GM19099 (cell line): ENCODE data around the gene SLC17A8.

ENCODE experiments used
- POLR2A ChIP-seq: IDR thresholded peaks from 3 replicates; pipeline ENCODE4 v1.6.1; 2011; ENCODE audit warnings: low read depth; ENCODE audit not compliant: insufficient read length; ENCODE audit errors: extremely low read depth

The SLC17A8 gene

DNA sequence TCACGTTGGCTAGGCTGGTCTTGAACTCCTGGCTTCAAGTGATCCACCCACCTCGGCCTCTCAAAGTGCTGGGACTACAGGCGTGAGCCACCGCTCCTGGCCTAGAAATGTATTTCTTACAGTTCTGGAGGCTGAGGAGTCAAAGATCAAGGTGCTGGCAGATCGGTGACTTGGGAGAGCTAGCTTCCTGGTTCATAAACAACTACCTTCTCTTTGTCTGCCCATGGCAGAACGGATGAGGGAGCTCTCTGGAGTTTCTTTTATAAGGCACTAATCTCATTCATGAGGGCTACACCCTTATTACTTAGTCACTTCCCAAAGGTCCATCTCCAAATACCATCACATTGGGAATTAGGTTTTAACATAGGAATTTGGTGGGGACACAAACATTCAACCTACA, 38.9 kb downstream of the SLC17A8 start:
- no peak for TF ChIP-seq POLR2A

DNA sequence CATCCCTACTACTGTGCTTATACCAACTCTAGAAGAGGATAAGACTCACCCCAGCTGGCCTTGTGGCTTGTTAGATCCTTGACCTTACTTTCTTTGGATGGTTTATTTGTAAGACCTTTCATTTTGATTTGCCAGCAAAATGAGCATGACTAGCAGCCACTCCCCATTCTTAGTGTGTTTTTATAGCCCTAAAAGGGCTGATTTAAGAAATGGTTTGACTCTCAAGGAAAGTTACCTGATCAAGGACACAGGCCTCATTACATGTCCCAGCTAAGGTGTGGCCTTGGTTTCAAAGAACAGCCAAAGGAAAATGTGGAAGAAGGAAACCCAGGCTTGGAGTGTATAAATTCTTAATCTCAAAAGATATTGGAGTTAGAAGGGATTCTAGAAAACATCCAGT, 41.4 kb downstream of the SLC17A8 start:
- no peak for TF ChIP-seq POLR2A

- TF ChIP-seq POLR2A, result no peak
These were observed 42.2 kb downstream of the SLC17A8 start for GRCh38 chr12:100399095-100399494.

GRCh38 chr12:100401660-100402059, 44.8 kb downstream of the SLC17A8 start:
- TF ChIP-seq POLR2A, result no peak

- no peak for TF ChIP-seq POLR2A
These were observed 45.9 kb downstream of the SLC17A8 start for GRCh38 chr12:100402763-100403162.

DNA sequence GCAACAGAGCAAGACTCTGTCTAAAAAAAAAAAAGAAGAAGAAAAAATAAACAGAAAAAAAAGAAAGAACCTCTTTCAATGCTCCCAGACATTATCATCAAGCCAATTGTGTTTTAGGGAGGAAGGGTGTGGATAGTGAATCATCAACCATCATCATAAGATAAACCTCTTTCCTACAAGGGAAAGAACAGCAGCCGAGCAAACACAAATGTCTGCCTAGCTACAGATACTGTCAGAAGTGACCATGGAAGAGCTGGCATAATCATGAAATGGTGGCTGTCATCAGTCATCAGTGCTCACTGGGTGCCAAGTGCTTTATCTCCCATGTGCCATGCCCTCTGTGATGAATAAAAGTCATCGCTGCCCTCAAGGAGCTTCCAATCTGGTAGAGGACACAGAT, 46.6 kb downstream of the SLC17A8 start:
- TF ChIP-seq POLR2A, result no peak

DNA sequence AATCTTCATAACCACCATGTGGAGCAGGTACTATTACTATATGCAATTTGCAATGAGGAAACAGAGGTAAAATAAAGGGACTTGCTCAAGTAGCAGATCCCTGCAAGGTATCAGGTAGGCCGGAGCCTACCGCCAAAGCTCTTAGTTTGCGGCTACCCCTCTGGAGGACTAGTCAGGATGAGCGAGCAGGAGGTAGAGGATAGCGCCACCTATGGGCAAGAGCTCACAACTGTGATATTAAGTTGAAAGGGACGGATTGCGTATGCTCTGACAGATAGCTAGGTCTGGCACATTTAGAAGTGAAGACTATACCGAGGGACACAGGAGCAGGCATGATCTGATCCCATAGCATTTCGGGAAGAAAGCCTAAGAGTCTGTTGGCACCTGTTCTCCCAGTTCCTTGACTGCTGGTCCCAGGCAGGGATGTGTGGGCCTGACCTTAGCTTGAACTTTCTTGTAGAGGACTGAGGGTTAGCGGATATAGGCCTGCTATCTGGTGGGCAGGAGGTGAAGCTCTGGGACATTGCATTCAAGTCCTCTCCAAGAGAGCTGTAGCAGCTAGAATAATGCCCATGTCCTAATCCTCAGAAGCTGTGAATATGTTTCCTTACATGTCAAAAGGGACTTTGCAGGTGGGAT, 48.0 kb downstream of the SLC17A8 start:
- TF ChIP-seq POLR2A, result no peak

- no peak for TF ChIP-seq POLR2A
These were observed 56.1 kb downstream of the SLC17A8 start for GRCh38 chr12:100413001-100413400.

GRCh38 chr12:100414739-100415138, 57.9 kb downstream of the SLC17A8 start:
- no peak for TF ChIP-seq POLR2A

DNA sequence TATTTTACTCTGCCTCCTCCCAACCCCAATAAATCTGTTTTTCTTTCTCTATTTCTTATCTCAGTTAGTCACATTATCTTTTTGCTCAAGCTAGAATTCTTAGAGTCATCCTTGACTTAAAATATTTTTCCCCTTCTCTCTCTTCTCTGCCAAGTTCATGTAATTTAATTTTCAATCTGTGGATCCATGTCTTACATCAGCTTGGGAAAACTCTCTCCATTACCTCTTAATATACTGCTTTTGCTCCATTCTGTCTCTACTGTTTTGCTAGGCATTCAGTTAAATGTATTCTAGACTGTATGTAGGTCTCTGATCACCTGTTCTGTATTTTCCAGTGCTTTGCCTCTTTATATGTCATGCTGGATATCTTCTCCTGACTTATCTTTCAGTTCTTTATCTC, 65.8 kb downstream of the SLC17A8 start:
- TF ChIP-seq POLR2A, result no peak

GRCh38 chr12:100426145-100426544, 69.3 kb downstream of the SLC17A8 start:
- TF ChIP-seq POLR2A, result no peak

- TF ChIP-seq POLR2A, result no peak
These were observed 70.2 kb downstream of the SLC17A8 start for GRCh38 chr12:100427078-100427477.

- no peak for TF ChIP-seq POLR2A
These were observed 76.8 kb downstream of the SLC17A8 start for GRCh38 chr12:100433701-100434100.

DNA sequence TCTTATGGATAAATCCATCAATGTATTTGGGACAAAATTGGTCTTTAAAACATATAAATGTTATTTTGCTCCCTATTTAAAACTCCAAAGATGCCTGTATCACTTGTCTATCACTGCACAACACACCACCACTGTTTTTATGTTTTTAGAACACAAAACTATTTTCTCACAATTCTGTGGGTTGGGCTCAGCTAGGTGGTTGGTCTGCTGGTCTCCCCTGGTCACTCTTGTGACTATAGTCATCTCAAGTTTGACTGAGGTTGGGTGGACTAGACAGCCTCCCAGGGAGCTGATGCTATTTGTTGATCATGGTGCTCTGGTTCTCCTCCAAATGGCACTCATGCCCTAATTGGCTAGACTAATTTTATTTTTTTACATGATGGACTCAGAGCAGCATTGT, 77.3 kb downstream of the SLC17A8 start:
- TF ChIP-seq POLR2A, result no peak

DNA sequence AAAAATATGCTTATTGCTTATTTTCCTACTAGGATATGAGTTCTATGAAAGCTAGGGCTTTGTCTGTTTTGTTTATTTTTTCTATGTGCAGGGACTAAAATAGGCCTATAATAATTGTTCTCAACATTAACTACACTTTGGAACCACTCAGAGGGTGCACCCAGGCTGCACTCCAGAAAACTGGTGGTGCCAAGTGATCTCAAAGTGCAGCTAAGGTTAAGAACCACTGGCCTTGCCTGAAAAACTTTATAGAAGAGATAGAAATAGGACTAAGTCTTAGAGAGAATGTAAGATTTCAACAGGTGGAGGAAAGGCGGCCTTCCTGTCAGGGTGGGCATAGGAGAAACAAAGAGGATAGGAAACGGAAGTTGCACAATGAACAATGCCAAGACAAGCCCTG, 79.1 kb downstream of the SLC17A8 start:
- TF ChIP-seq POLR2A, result no peak

DNA sequence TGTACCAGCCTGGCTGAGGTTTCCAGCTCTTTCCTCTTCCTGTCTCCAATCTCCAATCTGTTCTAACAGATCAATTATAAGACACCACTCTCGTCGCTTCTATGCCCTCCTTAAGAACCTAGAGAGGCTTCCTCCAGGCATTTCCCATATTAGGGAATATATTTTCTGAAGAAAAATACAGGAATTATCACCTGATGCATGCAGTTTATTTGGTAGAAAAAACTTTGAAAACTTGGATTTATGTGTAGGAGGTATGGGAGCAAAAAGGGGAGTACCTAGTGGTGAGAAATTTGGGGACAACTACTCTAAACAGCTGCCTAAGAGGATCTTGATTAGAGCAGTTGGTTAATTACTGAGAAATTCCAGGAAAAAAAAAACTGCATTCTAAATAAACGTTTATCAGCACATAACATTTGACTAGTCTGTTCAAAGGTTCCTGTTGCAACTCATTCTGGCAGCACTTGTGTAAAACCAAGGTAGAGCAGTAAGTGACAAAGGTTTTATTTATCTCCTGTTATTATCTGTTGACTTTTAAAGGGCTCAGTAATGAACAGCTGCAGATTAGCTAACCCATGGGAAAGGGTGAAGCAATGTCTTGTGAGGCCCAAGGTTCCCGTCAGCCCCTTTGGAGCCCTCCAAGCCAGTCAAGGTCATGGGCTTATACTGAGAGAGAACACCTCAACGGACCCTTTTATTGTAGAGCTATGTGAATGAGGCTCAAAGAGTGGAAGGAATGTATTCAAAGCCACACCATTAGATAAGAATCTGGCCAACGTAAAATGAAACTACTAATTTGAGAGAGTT, 80.4 kb downstream of the SLC17A8 start:
- TF ChIP-seq POLR2A, result no peak
